Activated CD4-positive, alpha-beta T cell treated with anti-CD3 and anti-CD28 coated beads, Interleukin-2, Interleukin-4, amounts not matched to agents 100 ng/mL and 50 ng/mL, durations not matched to agents 16 hours and 8 hours (primary cell): ENCODE results near the gene GPR107.

ENCODE experiments used
- DNase-seq: peaks from one replicate; pipeline ENCODE4 v3.0.0-alpha.2; 2020; ENCODE audit warnings: low spot score

The GPR107 gene

GRCh38 chr9:130054325-130054786 lies 650 bp downstream of the GPR107 start:
- DNase-seq = no peak

- DNase-seq = no peak
These were observed 1.1 kb downstream of the GPR107 start for GRCh38 chr9:130054820-130055219.

- no peak for DNase-seq
These were observed 4.4 kb downstream of the GPR107 start for GRCh38 chr9:130058154-130058553.

- DNase-seq = no peak
These were observed 5.2 kb downstream of the GPR107 start for GRCh38 chr9:130058887-130059286.

- DNase-seq = no peak
These were observed 6.6 kb downstream of the GPR107 start for GRCh38 chr9:130060296-130060695.

DNA sequence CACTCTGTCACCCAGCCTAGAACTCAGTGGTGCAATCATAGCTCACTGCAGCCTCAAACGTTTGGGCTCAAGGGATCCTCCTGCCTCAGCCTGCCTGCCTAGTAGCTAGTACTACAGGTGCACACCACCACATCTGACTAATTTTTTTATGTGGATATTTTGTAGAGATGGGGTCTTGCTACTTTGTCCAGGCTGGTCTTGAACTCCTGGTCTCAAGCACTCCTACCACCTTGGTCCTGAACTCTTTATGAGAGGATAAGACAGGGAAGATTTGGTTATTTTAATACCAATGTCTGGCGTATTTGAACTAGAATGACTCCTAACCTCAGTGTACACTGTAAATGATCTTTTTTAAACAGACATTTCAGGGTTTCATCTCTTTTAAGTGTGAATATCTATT lies 9.0 kb downstream of the GPR107 start:
- DNase-seq = no peak

- no peak for DNase-seq
These were observed 10.9 kb downstream of the GPR107 start for GRCh38 chr9:130064621-130065020.

DNA sequence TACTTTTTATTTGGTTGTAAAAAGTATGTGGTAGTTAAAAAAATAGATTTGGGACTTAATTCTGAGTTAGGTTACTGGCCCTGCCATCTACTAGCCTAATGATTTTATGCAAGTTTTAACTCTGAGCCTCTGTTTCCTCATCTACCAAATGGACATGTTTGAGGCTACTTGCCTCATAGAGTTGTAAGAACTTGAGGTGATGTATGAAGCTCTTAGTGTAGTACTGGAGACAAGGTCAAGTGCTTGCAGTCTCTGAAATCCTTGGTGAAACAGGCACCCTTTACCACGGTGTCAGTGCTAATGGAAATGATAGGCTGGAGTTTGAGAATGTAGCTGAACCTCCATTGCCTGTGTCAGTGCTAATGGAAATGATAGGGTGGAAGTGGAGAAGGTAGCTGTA lies 15.3 kb downstream of the GPR107 start:
- no peak for DNase-seq

DNA sequence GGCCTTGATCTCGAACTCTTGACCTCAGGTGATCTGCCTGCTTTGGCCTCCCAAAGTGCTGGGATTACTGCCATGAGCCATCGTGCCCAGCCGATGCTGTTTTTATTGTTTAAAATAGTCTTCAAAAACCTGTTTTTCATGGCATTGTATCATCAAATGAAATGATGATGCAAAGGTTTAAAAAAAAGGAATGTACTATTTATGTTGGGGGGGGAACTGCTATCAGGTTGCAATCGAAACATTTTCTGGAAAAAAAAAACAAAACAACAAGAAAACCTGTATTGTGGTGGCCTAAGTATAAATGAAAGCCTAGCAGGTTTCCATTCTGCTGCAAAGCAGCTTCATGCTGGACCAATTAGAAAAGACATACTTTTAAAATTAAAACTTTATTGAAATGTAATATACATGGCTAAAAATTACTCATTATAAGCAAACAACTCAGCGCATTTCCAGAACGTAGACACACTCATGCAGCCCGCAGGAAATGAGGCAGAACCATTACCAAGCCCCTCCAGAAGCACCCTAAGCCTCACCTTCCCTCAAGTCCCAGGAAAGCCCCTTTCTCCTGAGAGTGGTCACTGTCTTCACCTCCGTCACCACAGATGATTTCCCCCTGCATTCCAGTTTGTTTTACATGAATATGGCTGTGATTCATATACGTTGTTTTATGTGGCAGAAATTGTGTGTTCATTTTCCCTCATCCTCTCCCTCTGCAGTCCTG lies 19.0 kb downstream of the GPR107 start:
- DNase-seq = no peak

DNA sequence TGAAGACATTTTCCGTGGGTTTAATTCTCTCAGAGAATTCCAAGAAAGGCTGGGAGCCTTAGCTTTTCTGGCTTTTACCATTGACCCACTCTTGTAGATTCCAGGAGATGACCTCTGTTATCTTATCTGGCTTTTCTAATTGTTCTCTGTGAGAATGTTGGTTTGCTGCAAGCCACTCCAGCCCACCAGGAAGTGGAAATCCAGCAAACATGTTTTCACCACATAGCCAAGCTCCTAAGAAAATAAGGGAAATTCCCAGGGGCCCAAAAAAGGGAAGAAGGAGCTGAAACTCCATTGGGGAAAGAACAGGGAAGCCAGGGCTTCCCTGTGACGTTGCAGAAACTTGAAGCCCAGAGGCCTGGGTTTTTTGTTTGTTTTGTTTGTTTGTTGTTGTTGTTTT lies 19.7 kb downstream of the GPR107 start:
- DNase-seq = no peak

- DNase-seq = no peak
These were observed 24.8 kb downstream of the GPR107 start for GRCh38 chr9:130078547-130078946.

DNA sequence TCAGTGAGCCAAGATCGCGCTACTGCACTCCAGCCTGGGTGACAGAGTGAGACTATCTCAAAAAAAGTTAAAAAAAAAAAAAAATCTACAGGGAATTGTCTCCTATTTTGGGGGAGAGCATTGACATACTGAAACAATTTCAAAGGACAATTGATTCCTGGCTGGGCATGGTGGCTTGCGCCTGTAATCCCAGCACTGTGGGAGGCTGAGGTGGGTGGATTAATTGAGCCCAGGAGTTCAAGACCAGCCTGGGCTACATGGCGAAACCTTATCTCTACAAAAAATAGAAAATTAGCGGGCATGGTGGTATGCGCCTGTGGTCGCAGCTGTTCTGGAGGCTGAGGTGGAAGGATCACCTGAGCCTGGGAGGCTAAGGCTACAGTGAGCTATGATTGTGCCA lies 30.6 kb downstream of the GPR107 start:
- no peak for DNase-seq

DNA sequence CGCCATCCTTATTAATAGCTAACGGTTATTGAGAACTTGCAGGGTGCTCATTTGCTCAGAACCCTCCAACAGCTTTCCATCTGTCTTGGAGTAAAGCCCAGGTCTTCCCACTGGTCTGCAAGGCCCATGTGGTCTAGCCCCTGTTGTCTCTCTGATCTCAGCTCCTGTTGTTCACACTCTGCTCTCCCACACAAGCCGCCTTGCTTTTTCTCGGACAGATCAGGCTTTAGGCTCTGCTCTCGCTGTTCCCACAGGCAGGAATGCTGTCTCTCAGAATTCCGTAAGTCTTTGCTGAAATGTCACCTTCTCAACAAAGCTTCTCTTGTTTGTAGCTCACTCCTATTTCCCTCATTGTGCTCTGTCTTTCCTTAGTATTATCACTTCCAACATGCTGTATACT lies 34.3 kb downstream of the GPR107 start:
- no peak for DNase-seq

DNA sequence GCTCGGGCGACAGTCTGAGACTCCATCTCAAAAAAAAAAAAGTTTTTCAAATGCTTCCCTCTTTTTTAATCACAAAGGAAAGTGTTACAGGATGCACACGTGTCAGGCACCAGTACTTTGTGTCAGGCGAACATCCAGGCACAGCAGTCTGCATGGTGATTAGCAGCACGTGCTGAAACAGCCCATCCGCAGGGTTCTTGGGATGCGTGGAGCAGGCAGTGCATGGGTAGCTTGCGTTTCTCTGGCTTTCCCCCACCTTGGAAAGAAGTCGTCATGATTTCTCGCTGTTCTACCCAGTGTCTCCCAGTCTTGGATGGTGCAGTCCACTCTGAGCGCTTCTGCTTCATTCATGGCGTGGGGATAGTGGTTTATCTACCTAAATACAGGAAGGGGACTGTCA lies 35.4 kb downstream of the GPR107 start:
- no peak for DNase-seq

DNA sequence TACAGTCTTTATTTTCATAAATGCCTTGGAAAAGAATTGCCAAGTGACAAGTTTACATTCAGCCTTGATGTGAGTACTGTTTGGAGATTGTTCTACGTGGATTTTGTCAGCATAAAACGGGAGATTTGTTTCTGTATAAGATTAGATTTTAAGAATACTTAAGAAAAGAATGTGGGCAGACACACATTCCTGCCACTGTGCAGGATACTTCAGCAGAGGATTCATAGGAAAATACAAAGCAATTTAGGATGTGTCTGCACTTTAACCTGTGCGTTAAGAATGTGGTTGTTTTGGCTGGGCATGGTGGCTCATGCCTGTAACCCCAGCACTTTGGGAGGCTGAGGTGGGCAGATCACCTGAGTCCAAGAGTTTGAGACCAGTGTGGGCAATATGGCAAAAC lies 37.2 kb downstream of the GPR107 start:
- DNase-seq = no peak

- DNase-seq = no peak
These were observed 39.2 kb downstream of the GPR107 start for GRCh38 chr9:130092910-130093309.

DNA sequence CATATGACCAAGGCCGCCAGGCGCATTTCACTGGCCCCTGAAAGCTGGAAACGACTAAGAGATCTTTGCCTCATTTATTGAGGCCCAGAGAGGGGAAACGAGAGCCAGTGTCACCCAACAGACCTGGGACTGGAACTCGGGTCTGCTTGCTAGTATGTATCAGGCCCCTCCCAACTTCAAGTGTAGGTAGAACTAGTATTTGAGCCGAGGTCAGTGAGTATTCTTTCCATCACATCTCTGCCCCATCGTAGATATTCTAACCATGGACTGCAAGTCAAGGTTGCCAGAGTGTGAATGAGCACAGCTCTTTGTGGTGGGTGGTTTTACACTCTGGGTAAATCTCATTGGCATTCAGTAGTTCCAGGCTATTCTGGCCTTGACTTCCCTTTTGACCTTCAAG lies 42.2 kb downstream of the GPR107 start:
- no peak for DNase-seq

GRCh38 chr9:130100681-130101080 lies 47.0 kb downstream of the GPR107 start:
- DNase-seq = no peak

- DNase-seq = no peak
These were observed 48.2 kb downstream of the GPR107 start for GRCh38 chr9:130101915-130102314.

DNA sequence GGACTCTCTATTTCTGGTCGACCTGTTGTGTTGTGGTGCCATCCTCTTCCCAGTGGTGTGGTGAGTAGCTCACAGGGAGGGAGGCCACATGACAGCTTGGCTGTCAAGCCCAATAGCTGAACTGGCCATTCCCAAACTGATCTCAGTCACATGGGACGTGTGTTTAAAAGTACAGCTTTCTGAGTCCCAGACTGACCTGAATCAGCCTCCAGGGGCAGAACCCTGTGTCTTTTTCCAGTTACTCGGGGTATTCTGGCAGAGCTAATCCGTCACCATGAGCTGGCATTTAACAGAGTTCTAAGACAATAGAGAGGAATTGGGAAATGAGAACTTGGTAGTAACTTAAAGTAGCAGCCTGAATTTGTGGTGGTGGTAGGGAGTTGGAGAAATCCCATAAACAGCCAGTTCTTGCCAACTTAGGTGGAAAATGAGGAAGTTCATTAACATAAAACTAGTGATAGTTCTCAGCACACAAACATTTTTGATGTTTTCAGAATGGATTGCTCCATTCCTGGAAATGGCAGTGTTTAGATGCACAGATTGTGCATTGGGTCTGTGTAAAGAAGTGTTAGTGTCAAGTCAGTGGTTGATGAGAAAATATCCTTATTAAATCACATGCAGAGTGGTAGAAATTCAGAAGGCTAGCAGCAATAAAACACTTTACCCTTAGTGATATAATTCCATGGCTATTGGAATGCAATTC lies 50.9 kb downstream of the GPR107 start:
- no peak for DNase-seq

GRCh38 chr9:130106860-130107233 lies 53.1 kb downstream of the GPR107 start:
- DNase-seq = no peak

- peak; percentile 85 for DNase-seq
These were observed 53.6 kb downstream of the GPR107 start for GRCh38 chr9:130107234-130107861.

DNA sequence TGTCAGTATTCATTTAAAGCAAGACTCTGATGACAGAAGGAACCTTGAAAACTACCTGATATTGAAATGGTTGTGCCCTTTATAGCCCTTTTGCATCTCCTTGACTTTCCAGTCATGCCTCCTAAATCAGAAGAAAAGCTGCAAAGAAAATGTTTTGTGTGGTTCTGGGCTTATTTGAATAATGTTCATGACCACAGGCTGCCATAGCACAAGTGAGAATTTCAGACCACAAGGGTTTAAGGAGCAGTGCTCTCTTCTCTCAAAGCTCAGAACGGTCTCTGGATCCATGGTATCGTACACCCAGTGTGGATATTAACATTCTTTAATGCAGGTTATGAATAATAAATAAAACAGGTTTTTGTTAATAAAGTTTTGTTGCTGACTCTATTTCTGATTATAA lies 54.2 kb downstream of the GPR107 start:
- DNase-seq = peak; percentile 10
